Fibroblast of lung (primary cell): ENCODE measurements around the gene TNKS1BP1. TPM values are rescaled to one million over a fixed set of nuclear protein-coding genes. Genes with fewer than 3 reads are reported as not detected.

Experiments
- DNase-seq, 2 donors: peaks; one replicate each; pipeline versions ENCODE4 v3.0.0 to v3.0.0-alpha.2; 2010; ENCODE audit warnings: low read depth in 2 of 2
- H2AFZ ChIP-seq: 2 replicates; pipeline ENCODE4 v1.5.1; 2012; ENCODE audit warnings: low read length, control low read depth, inconsistent platforms
- H3K27ac ChIP-seq: 2 replicates; pipeline ENCODE4 v1.5.1; 2011; ENCODE audit warnings: low read length, control low read depth; ENCODE audit not compliant: insufficient read depth
- H3K27me3 ChIP-seq: 2 replicates; pipeline ENCODE4 v1.5.1; 2011; ENCODE audit warnings: mild to moderate bottlenecking, low read length; ENCODE audit not compliant: control insufficient read depth, insufficient read depth
- H3K36me3 ChIP-seq: 2 replicates; pipeline ENCODE4 v1.5.1; 2011; ENCODE audit warnings: low read length; ENCODE audit not compliant: control insufficient read depth, insufficient read depth
- H3K4me1 ChIP-seq: 2 replicates; pipeline ENCODE4 v1.5.1; 2011; ENCODE audit warnings: low read length; ENCODE audit not compliant: control insufficient read depth, insufficient read depth; ENCODE audit errors: extremely low read depth
- H3K4me2 ChIP-seq: 2 replicates; pipeline ENCODE4 v1.5.1; 2011; ENCODE audit warnings: low read length, control low read depth; ENCODE audit not compliant: insufficient read depth; ENCODE audit errors: extremely low read depth
- H3K4me3 ChIP-seq, 4 experiments: fragments of 200-600 bp in 1 of 4; sonication (generic) in 1 of 4; replicated peaks in 1 of 4; 2 replicates each; pipeline ENCODE4 v1.5.1; 2011 to 2016; ENCODE audit warnings: low read length in 4 of 4, low read depth in 3 of 4, mild to moderate bottlenecking in 3 of 4, control low read depth in 2 of 4, inconsistent platforms in 1 of 4, mixed read lengths in 1 of 4; ENCODE audit not compliant: insufficient read depth in 1 of 4; ENCODE audit errors: control extremely low read depth in 1 of 4
- H3K79me2 ChIP-seq: 2 replicates; pipeline ENCODE4 v1.5.1; 2012; ENCODE audit warnings: mild to moderate bottlenecking, low read length, inconsistent platforms; ENCODE audit not compliant: control insufficient read depth, insufficient read depth
- H3K9ac ChIP-seq: 2 replicates; pipeline ENCODE4 v1.5.1; 2011; ENCODE audit warnings: mild to moderate bottlenecking, low read length, control low read depth; ENCODE audit not compliant: insufficient read depth
- H3K9me3 ChIP-seq: 2 replicates; pipeline ENCODE4 v1.5.1; 2012; ENCODE audit warnings: low read depth, low read length; ENCODE audit not compliant: control insufficient read depth, insufficient read depth
- H4K20me1 ChIP-seq: 2 replicates; pipeline ENCODE4 v1.5.1; 2011; ENCODE audit warnings: low read length; ENCODE audit not compliant: control insufficient read depth, insufficient read depth; ENCODE audit errors: extremely low read depth
- EZH2 ChIP-seq: IDR thresholded peaks from 2 replicates; pipeline ENCODE4 v1.5.1; 2012; ENCODE audit warnings: low read length, control low read depth, mild to moderate bottlenecking; ENCODE audit errors: missing control alignments
- polyA plus RNA-seq, 2 donors: library from polyadenylated mRNA; depleted of rRNA in 1 of 2; stranded (reverse) in 1 of 2; unstranded in 1 of 2; fragments of >200 nt; gene quantifications; 2 replicates each; pipeline ENCODE4 v1.2.1, GENCODE V29; 2011 to 2012; ENCODE audit warnings: missing spikeins in 1 of 2
- total RNA-seq: library from RNA; depleted of rRNA; stranded (reverse); fragments of >200 nt; gene quantifications from 2 replicates; pipeline ENCODE4 v1.2.1, GENCODE V29; 2014
- TF ChIP-seq, protein P1 (sequence below), 2 donors: IDR thresholded peaks in 1 of 2; conservative IDR thresholded peaks in 1 of 2; 1 replicate in 1 of 2; 2 replicates in 1 of 2; pipeline ENCODE4 v1.5.1; 2011 to 2012; ENCODE audit warnings: low read length in 2 of 2, control low read depth in 1 of 2, inconsistent platforms in 1 of 2, low read depth in 1 of 2, mild to moderate bottlenecking in 1 of 2

TNKS1BP1 gene
- total and polyA plus RNA-seq, 2 donors (not counting 1 experiment from before 2014, with no cell fraction given) = 70.2 to 111 TPM

DNA sequence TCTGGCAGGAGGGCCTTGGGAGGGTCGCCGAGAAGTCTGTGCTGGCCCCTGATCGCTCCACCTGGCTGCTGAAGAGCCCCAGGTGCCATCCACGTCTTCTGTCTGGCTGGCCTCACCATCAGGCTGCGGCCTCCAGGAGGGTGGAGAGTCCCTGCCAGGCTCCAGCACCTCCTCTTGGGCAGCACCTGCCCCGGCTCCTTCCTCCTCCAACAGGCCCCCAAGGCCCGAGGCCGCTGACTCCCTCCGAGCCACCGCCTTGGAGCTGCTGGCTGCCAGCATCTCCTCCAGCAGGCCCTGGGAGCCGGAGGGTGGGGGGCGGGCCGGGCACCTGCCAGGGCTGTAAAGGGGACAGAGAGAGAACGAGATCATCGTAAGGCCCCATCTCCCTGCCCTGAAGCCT lies 22.3 kb downstream of the TNKS1BP1 start:
- H3K79me2 ChIP-seq = peaks cover 38% of the 10 kb centered on the region
- H3K4me3 ChIP-seq = no peak overlapping the region
- peaks cover 13% of the 10 kb centered on the region for H3K4me1 ChIP-seq
- no peak overlapping the region for H2AFZ ChIP-seq
- H3K27me3 ChIP-seq = no peaks in the 10 kb centered on the region
- H3K36me3 ChIP-seq = peaks cover 46% of the 10 kb centered on the region
- H4K20me1 ChIP-seq = no peaks in the 10 kb centered on the region
- H3K27ac ChIP-seq = no peak overlapping the region
- TF ChIP-seq, protein P1, sequence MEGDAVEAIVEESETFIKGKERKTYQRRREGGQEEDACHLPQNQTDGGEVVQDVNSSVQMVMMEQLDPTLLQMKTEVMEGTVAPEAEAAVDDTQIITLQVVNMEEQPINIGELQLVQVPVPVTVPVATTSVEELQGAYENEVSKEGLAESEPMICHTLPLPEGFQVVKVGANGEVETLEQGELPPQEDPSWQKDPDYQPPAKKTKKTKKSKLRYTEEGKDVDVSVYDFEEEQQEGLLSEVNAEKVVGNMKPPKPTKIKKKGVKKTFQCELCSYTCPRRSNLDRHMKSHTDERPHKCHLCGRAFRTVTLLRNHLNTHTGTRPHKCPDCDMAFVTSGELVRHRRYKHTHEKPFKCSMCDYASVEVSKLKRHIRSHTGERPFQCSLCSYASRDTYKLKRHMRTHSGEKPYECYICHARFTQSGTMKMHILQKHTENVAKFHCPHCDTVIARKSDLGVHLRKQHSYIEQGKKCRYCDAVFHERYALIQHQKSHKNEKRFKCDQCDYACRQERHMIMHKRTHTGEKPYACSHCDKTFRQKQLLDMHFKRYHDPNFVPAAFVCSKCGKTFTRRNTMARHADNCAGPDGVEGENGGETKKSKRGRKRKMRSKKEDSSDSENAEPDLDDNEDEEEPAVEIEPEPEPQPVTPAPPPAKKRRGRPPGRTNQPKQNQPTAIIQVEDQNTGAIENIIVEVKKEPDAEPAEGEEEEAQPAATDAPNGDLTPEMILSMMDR (conservative IDR thresholded peaks at IDR 0.05 in 1 of 2, IDR thresholded peaks at IDR 0.05 in 1 of 2; ENCODE audit: low read depth in 1 of 2, low read length in 2 of 2) = no peak
- TF ChIP-seq EZH2 = no peak
- no peaks in the 10 kb centered on the region for H3K9me3 ChIP-seq
- DNase-seq = no peak
- H3K4me2 ChIP-seq = no peak overlapping the region
- H3K9ac ChIP-seq = no peak overlapping the region

DNA sequence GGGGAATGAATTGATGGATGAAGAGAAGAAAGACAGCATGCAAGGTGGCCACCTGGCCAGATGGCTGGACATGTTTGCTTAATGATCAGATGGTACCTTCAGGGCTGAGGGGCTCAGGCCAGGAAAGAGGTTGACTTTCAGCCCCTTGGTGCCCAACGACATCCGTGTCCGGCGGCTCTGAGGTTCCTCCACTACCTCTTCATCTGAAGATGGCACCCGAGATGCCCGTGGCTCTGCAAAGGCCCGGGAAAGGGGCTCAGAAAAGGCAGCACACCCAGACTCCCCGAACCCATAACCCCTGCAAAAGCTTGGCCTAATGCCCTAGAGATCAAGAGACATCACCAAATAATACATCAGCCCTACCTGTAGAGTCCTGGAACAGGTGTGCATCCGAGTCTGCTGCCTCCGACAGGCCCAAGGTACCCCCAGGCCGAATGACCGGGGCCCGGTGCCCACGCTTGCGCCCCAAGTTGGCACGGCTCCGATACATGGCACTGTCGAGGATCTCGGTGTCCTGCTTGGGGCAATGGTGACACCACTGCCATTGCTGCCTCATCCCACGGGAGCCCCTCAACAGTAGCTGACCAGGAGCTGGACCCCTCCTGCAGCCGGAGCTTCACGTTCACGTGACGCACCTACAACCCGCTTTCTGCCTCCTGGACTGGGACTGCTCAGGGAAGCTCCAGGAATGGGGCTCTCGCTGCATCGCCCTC lies 22.9 kb downstream of the TNKS1BP1 start:
- no peaks in the 10 kb centered on the region for H3K27me3 ChIP-seq
- H2AFZ ChIP-seq = no peak overlapping the region
- no peaks in the 10 kb centered on the region for H3K9me3 ChIP-seq
- no peak for DNase-seq
- TF ChIP-seq EZH2 = no peak
- TF ChIP-seq, protein P1 (conservative IDR thresholded peaks at IDR 0.05 in 1 of 2, IDR thresholded peaks at IDR 0.05 in 1 of 2; ENCODE audit: low read depth in 1 of 2, low read length in 2 of 2) = no peak
- H3K4me2 ChIP-seq = no peak overlapping the region
- H3K79me2 ChIP-seq = peaks cover 33% of the 10 kb centered on the region
- H3K4me1 ChIP-seq = peaks cover 10% of the 10 kb centered on the region
- H4K20me1 ChIP-seq = no peaks in the 10 kb centered on the region
- H3K4me3 ChIP-seq = no peak overlapping the region
- no peak overlapping the region for H3K9ac ChIP-seq
- H3K36me3 ChIP-seq = peaks cover 44% of the 10 kb centered on the region
- H3K27ac ChIP-seq = no peak overlapping the region

DNA sequence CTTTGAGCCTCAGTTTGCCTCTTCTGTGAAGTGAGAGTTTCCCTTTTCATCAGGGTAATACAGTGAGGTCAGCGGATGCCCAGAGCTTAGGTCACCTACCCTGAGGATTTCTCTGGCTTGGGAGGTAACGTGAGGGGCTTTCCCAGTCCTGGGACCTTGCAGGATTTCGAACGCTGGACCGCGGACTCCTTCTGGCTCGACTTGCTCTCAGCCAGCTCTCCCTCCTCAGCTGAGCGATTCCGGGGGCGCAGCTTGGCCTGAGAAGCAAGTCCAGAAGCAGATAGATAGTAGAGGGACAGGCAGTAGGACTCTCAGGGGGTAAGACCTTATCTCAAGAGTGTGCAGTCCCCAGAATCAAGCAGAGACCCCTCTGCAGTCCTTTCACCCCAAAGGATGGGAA lies 24.0 kb downstream of the TNKS1BP1 start:
- peaks cover 9% of the 10 kb centered on the region for H3K4me1 ChIP-seq
- no peak overlapping the region for H3K27ac ChIP-seq
- TF ChIP-seq, protein P1 (conservative IDR thresholded peaks at IDR 0.05 in 1 of 2, IDR thresholded peaks at IDR 0.05 in 1 of 2; ENCODE audit: low read depth in 1 of 2, low read length in 2 of 2) = no peak
- no peak for TF ChIP-seq EZH2
- no peak overlapping the region for H3K9ac ChIP-seq
- peaks cover 25% of the 10 kb centered on the region for H3K79me2 ChIP-seq
- H4K20me1 ChIP-seq = no peaks in the 10 kb centered on the region
- no peak overlapping the region for H3K4me2 ChIP-seq
- no peak overlapping the region for H3K4me3 ChIP-seq
- no peak overlapping the region for H2AFZ ChIP-seq
- DNase-seq = no peak
- peaks cover 44% of the 10 kb centered on the region for H3K36me3 ChIP-seq
- no peaks in the 10 kb centered on the region for H3K27me3 ChIP-seq
- no peaks in the 10 kb centered on the region for H3K9me3 ChIP-seq
